GM12865 (cell line): Measurements from ENCODE around the gene FBRSL1.

ENCODE experiments used
- DNase-seq: peaks from one replicate; pipeline ENCODE4 v3.0.0; 2010; ENCODE audit warnings: low read depth
- H3K4me3 ChIP-seq: 2 replicates; pipeline ENCODE4 v1.5.1; 2011; ENCODE audit warnings: mild to moderate bottlenecking, low read depth, low read length, control low read depth
- CTCF ChIP-seq: IDR thresholded peaks from 2 replicates; pipeline ENCODE4 v1.5.1; 2011; ENCODE audit warnings: low read length, control low read depth, low read depth, inconsistent platforms; ENCODE audit not compliant: insufficient read depth; ENCODE audit errors: missing control alignments

The FBRSL1 gene

GRCh38 chr12:132489078-132489601 lies 811 bp upstream of the FBRSL1 start:
- peak overlapping the region; percentile 68 for H3K4me3 ChIP-seq
- TF ChIP-seq CTCF: no peak
- DNase-seq: peak; percentile 44

DNA sequence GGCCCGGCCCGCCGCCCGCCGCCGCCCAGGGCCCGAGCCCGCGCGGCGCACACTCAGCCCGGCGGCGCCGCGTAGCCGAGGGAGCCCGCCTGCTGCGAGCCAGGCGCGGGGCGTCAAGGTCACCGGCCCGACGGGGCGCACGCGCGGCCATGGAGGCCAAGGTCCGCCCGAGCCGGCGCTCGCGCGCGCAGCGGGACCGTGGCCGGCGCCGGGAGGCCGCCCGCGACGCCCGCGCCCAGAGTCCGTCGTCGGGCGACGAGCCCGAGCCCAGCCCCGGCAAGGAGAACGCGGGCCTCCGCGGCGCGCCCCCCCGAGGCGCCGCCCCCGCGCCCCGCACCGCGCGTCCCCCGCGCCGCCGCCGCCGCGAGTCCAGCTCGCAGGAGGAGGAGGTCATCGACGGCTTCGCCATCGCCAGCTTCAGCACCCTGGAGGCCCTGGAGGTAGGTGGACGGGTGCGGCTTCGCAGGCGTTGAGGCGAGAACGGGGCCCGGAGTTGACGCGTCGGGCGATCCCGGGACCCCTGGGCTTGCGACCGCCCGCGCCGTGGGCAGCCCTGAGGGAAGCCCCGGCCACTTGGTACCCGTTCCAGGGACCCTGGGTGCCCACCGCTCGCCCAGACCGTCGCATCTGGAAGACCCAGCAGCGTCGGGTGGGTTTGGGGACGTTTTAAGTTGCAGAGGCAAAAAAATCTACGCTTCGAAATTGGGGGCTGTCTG lies 629 bp downstream of the FBRSL1 start:
- TF ChIP-seq CTCF: no peak
- no peak for DNase-seq
- H3K4me3 ChIP-seq: peak overlapping the region; percentile 74

DNA sequence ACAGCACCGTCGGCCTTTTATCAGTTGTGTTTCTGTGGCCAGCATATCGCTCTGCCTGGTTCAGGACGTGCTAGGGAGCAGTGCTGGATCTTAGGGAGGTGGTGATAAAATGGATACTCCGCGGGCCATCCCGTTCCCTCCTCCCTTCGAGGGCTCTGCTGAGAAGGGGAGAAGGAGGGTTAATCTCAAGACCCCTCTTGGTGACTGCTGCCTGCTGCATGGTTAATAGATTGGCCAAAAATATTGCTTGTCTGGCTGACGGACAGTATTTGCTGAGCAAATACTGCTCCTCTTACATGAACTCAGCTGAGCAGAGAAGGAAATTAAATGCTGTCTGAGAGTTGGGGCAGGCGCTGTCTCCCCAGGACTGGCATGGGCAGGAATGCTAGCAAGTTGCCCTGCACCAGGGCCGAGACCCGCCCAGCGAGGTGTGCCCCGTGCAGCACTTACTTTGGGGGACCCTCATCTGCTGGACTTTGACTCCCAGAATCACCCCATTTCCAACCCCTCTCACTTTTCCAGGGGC lies 1.2 kb downstream of the FBRSL1 start:
- TF ChIP-seq CTCF: no peak
- no peak for DNase-seq
- peak overlapping the region; percentile 74 for H3K4me3 ChIP-seq

DNA sequence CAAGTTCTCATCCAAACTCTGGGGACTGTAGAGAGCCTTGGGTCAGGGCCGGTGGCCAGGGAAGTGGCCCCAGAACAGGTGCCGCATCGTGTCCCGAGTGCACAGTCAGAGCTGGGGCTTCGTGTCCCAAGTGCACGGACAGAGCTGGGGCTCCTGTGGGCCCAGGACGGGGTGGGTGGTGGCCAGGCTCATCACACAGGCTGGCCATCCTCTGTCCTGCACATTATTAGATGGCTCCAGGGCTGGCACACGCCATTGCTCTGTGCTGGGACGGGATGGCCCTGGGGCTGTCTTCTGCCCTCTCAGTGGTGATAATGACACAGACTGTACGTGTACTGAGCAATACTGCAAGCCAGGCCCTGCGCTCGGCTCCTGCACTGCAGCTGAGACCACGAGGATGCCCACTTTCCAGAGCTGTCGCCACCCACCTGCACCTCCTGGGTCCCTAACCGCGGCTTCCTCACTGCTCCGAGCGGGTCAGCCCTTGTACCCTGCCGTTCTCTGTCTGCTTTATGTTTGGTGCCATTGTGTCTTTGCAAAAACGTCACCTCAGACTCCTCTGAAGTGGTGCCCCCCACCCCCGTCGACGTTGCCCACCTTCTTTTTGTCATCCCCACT lies 1.9 kb downstream of the FBRSL1 start:
- TF ChIP-seq CTCF: no peak
- DNase-seq: no peak

GRCh38 chr12:132492522-132492921 lies 2.6 kb downstream of the FBRSL1 start:
- peak; percentile 86 for DNase-seq
- H3K4me3 ChIP-seq: peak overlapping the region; percentile 74
- no peak for TF ChIP-seq CTCF

More for the DNA sequence above, 1.9 kb downstream of the FBRSL1 start:
- peak overlapping the region; percentile 74 for H3K4me3 ChIP-seq

GRCh38 chr12:132492951-132493350 lies 3.0 kb downstream of the FBRSL1 start:
- DNase-seq: no peak
- no peak for TF ChIP-seq CTCF
- peak overlapping the region; percentile 74 for H3K4me3 ChIP-seq
